Epithelial cell of proximal tubule (primary cell): ENCODE results near the gene TULP1. TPM values are rescaled to one million over a fixed set of nuclear protein-coding genes. Genes with fewer than 3 reads are reported as not detected.
"Not testable (repeated sequence)": the region's sequence is repeated elsewhere in the genome, so short reads cannot be mapped to it uniquely, and the experiment has no call there.

Source experiments
- DNase-seq: peaks from one replicate; pipeline ENCODE4 v3.0.0-alpha.2; 2011; ENCODE audit warnings: low read depth
- H3K4me3 ChIP-seq: 2 replicates; pipeline ENCODE4 v1.5.1; 2011; ENCODE audit warnings: low read depth, mild to moderate bottlenecking, low read length
- CTCF ChIP-seq: conservative IDR thresholded peaks from 2 replicates; pipeline ENCODE4 v1.5.1; 2012; ENCODE audit warnings: low read depth, mild to moderate bottlenecking, low read length
- total RNA-seq: library from RNA; depleted of rRNA; stranded (reverse); fragments of >200 nt; gene quantifications from 2 replicates; pipeline ENCODE4 v1.2.3, GENCODE V29; 2015

The TULP1 gene
- total RNA-seq, 1 donor from 2014 or later: not detected

- no peak for DNase-seq
- no peak overlapping the region for H3K4me3 ChIP-seq
- TF ChIP-seq CTCF: no peak
These were observed 26.5 kb upstream of the TULP1 start for GRCh38 chr6:35539223-35539622.

- not testable (repeated sequence) for H3K4me3 ChIP-seq, DNase-seq
These were observed 23.2 kb upstream of the TULP1 start for GRCh38 chr6:35535847-35536246.

- TF ChIP-seq CTCF: no peak
- DNase-seq: no peak
- no peak overlapping the region for H3K4me3 ChIP-seq
These were observed 21.9 kb upstream of the TULP1 start for GRCh38 chr6:35534407-35535170.

GRCh38 chr6:35533981-35534380, 21.3 kb upstream of the TULP1 start:
- H3K4me3 ChIP-seq: no peak overlapping the region
- no peak for DNase-seq
- no peak for TF ChIP-seq CTCF

- no peak overlapping the region for H3K4me3 ChIP-seq
- TF ChIP-seq CTCF: no peak
- no peak for DNase-seq
These were observed 19.4 kb upstream of the TULP1 start for GRCh38 chr6:35532126-35532525.

DNA sequence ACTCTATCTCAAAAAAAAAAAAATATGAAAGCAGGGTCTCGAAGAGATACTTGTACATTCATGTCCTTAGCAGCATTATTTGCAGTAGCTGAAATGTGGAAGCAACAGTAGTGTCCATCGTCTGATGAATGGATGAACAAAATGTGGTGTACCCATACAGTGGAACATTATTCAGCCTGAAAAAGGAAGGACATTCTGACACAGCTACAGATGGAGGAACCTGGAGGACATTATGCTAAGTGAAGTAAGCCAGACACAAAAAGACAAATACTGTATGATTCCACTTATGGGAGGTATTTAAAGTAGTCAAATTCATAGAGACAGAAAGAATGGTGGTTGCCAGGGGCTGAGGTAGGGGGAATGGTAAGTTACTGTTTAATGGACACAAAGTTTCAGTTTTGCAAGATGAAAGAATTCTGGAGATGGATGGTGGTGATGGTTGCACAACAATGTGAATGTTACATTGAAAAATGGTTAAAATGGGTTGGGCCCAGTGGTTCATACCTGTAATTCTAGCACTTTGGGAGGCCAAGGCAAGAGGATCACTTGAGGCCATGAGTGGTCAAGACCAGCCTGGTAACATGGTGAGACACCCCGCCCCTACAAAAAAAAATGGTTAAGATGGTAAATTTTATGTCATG, 11.8 kb upstream of the TULP1 start:
- no peak for DNase-seq
- H3K4me3 ChIP-seq: no peak overlapping the region
- no peak for TF ChIP-seq CTCF

DNA sequence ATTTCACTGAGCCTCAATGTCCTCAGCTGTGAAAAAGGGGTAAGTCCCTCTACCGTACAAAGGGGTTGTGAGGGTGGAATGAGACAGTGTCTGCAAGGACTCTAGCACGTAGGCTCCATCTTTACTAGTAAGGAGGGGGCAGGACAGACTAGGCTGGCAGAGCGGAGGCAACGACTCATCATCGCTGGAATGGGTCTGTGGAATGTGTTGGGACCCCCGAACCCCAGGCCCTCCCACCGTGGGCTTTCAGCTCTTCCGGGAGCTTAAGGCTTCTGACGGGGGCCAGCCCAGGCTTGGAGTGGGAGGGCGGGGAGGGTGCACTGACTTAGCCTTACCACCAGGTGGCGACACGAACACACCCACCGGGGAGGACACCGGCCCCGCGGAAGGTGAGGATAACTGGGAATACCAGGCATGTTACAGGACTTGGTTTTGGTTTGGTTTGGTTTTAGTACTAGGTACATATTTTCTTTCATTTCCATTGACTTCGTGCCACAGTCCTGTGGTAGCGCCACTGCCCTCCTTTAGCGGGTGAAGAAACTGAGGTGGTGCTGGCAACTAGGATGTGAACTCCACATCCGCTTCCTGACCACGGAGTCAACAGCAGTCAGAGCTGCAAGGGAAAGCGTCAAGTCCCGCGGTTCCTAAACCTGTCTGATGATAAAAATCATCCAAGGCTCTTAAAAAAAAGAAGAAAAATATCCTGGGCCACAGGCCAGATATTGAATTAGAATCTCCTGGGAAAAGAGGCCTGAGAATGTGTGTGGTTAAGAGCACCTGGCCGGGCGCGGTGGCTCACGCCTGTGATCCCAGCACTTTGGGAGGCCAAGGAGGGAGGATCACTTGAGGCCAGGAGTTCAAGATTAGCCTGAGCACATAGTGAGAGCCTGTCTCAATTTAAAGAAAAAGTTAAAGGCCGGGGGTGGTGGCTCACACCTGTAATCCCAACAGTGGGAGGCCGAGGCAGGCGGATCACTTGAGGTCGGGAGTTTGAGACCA, 10.3 kb upstream of the TULP1 start:
- H3K4me3 ChIP-seq: no peak overlapping the region
- TF ChIP-seq CTCF: peak; percentile 87
- no peak for DNase-seq
